ENCODE measurements around the gene MBNL1.

MBNL1 gene

GRCh38 chr3:152252755-152253154, 16.0 kb upstream of the MBNL1 start:
- no peak for TF ChIP-seq CTCF (IDR thresholded peaks at IDR 0.05; ENCODE audit: extremely low read depth, missing control alignments)
- no peak for DNase-seq (ENCODE audit: low spot score)

- DNase-seq (ENCODE audit: low spot score) = no peak
- no peak for TF ChIP-seq CTCF (IDR thresholded peaks at IDR 0.05; ENCODE audit: extremely low read depth, missing control alignments)
Observed at GRCh38 chr3:152253514-152253913, 15.2 kb upstream of the MBNL1 start.

GRCh38 chr3:152254041-152254440, 14.7 kb upstream of the MBNL1 start:
- TF ChIP-seq CTCF (IDR thresholded peaks at IDR 0.05; ENCODE audit: extremely low read depth, missing control alignments) = no peak
- DNase-seq (ENCODE audit: low spot score) = no peak

DNA sequence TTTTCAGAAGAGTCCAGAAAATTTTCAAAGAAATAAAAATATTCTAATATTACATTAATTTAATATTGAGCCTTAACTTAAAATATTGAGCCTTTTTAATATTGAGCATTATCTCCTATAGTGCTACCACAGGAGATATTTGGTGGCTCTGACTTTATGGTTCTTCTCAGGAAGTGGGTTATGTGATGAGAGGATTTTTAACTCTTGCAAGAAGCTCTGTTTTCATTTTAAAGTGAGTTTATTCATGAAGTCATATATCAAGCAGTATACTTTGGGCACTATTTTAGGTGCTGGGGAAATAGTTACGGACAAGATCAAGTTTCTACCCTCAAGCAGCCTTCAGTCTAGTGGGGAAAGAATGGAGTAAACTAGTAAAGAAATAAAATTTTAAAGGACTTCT, 13.4 kb upstream of the MBNL1 start:
- TF ChIP-seq CTCF (IDR thresholded peaks at IDR 0.05; ENCODE audit: extremely low read depth, missing control alignments) = no peak
- DNase-seq (ENCODE audit: low spot score) = no peak

- no peak for TF ChIP-seq CTCF (IDR thresholded peaks at IDR 0.05; ENCODE audit: extremely low read depth, missing control alignments)
- no peak for DNase-seq (ENCODE audit: low spot score)
Observed at GRCh38 chr3:152256851-152257562, 11.7 kb upstream of the MBNL1 start.

DNA sequence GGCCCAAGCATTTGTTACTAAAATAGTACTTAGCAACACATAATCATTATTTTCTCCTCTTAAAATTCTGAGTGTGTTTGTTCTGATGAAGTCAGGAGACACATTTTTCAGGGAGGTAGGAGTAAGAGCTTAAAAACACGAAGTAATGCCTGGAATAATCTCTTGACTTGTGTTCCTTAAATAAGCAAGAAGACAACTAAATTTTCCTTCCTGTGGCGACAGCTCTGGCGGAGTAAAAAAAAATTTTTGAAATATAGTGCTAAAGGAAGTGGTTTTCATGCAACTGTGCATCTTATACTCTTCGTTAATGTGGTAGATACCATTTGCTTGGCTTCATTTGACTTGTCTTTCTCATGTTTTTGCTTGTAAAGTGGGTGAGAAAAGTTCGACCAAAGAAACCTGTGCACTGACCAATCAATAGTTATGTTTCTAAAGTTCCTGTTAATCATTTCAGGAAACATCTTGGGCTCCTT, 11.1 kb upstream of the MBNL1 start:
- DNase-seq (ENCODE audit: low spot score) = peak; percentile 48
- TF ChIP-seq CTCF (IDR thresholded peaks at IDR 0.05; ENCODE audit: extremely low read depth, missing control alignments) = no peak

DNA sequence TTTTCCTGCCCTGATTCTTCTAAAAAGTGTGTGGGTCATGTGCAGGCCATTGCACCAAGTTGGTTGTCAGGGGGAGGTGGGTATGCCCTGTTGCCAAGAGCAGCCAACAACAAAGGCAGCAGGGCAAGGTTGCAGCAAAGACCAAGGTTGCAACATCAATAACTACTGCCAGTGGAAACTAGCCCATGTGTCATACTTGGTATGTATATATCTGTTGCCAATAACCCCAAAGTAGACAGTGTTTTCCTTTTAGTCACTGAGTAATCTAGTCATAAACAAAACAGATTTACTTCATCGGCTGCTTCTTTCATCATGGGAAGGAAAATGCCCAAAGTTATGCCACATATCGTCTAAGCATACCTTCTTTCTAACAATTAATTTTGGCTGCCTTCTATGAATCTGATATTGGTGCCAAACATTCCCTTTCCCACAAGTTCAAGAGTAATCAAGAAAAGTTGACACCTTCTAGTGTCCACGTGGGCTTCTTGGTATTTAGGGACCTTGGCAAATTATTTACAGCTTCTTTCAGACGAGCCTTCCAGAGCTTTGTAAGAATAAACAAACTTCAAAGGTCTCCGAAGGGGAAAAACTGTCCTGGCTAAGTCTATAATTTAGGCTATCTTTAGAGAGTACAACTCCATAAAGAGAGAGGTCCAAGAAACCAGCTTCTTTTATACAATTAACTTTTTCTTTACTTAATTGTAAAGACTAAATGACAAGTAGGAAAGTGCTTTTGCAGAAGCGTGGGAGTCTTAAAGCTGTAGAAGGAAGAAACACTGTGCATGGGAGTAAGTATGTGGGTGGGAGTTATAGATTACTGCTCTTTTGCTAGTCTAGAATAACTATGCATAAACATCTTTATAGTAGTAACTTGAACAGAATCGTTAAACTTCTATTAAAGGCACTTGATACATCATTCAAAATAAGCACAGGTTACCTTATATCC, 10.0 kb upstream of the MBNL1 start:
- DNase-seq (ENCODE audit: low spot score) = no peak
- no peak for TF ChIP-seq CTCF (IDR thresholded peaks at IDR 0.05; ENCODE audit: extremely low read depth, missing control alignments)
